Islet of Langerhans (tissue), 1 donor: ENCODE data around the gene COG4.
"Not testable (repeated sequence)": the region's sequence is repeated elsewhere in the genome, so short reads cannot be mapped to it uniquely, and the experiment has no call there.

Experiments used
- FAIRE-seq: peaks from one replicate; lab custom pipeline; 2011; peaks lifted over from hg19 to GRCh38; lab: Jason Lieb, UNC

COG4 gene

GRCh38 chr16:70527315-70527996, 4.1 kb upstream of the COG4 start:
- FAIRE-seq = no peak

GRCh38 chr16:70526403-70526802, 3.0 kb upstream of the COG4 start:
- no peak for FAIRE-seq

GRCh38 chr16:70524399-70524825, 1.1 kb upstream of the COG4 start:
- not testable (repeated sequence) for FAIRE-seq

GRCh38 chr16:70523743-70524398, 517 bp upstream of the COG4 start, which contains the start of gene SF3B3:
TSS of gene SF3B3 (plus strand) at chr16:70523816. CDS start at chr16:70526657, 2,841 bp downstream.
- no peak for FAIRE-seq

GRCh38 chr16:70522216-70523075, 908 bp downstream of the COG4 start:
- FAIRE-seq = no peak

GRCh38 chr16:70520612-70521297, 2.6 kb downstream of the COG4 start:
- no peak for FAIRE-seq

- FAIRE-seq = no peak
Observed at GRCh38 chr16:70512456-70512855, 10.9 kb downstream of the COG4 start.

- no peak for FAIRE-seq
Observed at GRCh38 chr16:70511833-70512232, 11.5 kb downstream of the COG4 start.

GRCh38 chr16:70510216-70510615, 13.1 kb downstream of the COG4 start:
- no peak for FAIRE-seq

- no peak for FAIRE-seq
Observed at GRCh38 chr16:70508752-70509151, 14.6 kb downstream of the COG4 start.

- FAIRE-seq = no peak
Observed at GRCh38 chr16:70496513-70496912, 26.8 kb downstream of the COG4 start.

- no peak for FAIRE-seq
Observed at GRCh38 chr16:70495425-70496182, 27.8 kb downstream of the COG4 start.

GRCh38 chr16:70494777-70495176, 28.6 kb downstream of the COG4 start:
- no peak for FAIRE-seq

GRCh38 chr16:70494202-70494770, 29.1 kb downstream of the COG4 start:
- FAIRE-seq = no peak

- no peak for FAIRE-seq
Observed at GRCh38 chr16:70493802-70494201, 29.6 kb downstream of the COG4 start.

- peak; percentile 49 for FAIRE-seq
Observed at GRCh38 chr16:70490261-70490660, 33.1 kb downstream of the COG4 start.

- no peak for FAIRE-seq
Observed at GRCh38 chr16:70484867-70485266, 38.5 kb downstream of the COG4 start.

GRCh38 chr16:70483426-70483825, 39.9 kb downstream of the COG4 start:
- FAIRE-seq = no peak

GRCh38 chr16:70482624-70483023, 40.7 kb downstream of the COG4 start:
- FAIRE-seq = no peak

- no peak for FAIRE-seq
Observed at GRCh38 chr16:70481929-70482536, 41.3 kb downstream of the COG4 start.
